Measurements from ENCODE around the gene CAMK1D. TPM values are rescaled to one million over a fixed set of nuclear protein-coding genes. Genes with fewer than 3 reads are reported as not detected.

Gene CAMK1D
- total and polyA plus RNA-seq, 2 of the 8 experiments (the other 6 are each of a cell fraction or from before 2014, with no cell fraction given) = 3.5 to 10.6 TPM

DNA sequence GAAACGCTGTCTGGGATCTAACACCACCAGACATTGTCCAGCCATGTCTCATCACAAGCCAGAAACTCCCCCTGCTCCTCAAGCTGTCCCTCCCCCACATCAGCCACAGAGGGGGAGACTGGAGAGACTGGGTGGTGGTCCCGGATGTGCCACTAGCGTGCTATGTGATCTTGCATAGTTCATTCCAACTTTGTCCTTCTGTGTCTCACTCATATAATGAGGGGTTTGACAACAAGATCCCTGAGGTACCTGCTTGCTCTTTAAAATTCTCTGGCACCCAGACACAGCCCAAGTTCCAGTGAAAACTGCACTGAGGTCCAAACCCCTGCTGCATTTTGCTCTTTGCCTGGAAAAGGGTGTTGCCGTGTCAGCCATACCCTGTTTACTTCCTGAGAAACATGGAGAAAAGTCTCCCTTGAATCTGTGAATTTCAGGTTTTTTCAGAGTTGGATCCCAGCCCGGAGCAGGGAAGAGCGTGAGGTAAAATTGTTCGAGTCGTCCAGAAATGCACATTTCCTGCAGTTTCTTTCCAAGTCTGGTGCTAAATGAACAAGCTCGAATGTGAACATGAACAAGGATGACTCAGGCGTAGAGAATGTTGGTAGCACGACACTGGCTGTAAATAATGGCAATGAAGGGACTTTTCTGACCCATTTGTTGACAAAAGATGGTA, 495.6 kb downstream of the CAMK1D start (continued):
- TF ChIP-seq, protein P1, sequence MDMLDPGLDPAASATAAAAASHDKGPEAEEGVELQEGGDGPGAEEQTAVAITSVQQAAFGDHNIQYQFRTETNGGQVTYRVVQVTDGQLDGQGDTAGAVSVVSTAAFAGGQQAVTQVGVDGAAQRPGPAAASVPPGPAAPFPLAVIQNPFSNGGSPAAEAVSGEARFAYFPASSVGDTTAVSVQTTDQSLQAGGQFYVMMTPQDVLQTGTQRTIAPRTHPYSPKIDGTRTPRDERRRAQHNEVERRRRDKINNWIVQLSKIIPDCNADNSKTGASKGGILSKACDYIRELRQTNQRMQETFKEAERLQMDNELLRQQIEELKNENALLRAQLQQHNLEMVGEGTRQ (IDR thresholded peaks at IDR 0.05; ENCODE audit: low read length) = no peak

Measured in H1 (cell line).